SKM-1 treated with dmso at 0.1 percent for 144 hours (cell line): Measurements from ENCODE around the gene ZCCHC18.

Experiments used
- DNase-seq: peaks from one replicate; lab custom pipeline; 2025; ENCODE audit not compliant: unreplicated experiment; lab: John Stamatoyannopoulos, UW

Gene ZCCHC18

GRCh38 chrX:104130808-104131207 lies 18.5 kb downstream of the ZCCHC18 start:
- DNase-seq, result no peak

- no peak for DNase-seq
These were observed 22.4 kb downstream of the ZCCHC18 start for GRCh38 chrX:104134583-104135261.

DNA sequence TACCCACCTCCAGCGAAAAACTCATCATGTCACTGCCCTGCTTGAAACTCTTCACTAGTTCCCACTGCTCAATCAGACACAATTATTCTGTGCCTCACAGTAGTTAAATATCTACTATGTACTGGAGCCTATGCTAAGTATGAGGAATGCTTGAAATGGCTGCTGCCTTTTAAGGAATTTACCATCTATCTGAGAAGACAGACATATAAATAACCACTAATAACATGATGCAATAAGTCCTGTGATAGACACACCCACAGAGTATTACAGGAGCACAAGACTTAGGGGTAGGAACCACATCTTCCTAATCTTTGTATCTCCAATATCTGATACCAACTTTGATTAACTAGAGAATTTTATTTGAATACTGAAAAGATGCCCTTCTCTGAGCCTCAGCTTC lies 23.4 kb downstream of the ZCCHC18 start:
- no peak for DNase-seq

GRCh38 chrX:104136241-104137019 lies 24.1 kb downstream of the ZCCHC18 start:
- DNase-seq, result peak; percentile 47

DNA sequence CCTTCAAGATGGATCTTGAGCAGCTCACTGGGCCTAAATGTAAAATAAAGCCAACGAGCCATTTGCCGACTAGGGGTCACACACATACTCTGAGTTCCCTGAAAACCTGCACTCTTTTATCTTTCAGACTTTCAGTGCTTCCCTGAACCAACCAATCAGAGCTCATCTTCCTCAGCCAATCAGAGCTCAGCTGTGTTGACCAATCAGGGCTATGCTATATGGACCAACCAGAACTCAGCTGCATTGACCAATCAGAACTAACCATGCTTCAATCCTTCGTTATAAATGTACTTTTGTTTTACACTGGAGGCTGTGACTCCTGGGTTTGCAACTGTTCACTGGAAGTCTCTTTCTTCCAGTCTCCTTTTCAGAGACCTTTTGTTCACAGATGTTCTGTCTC lies 25.2 kb downstream of the ZCCHC18 start:
- DNase-seq, result no peak

DNA sequence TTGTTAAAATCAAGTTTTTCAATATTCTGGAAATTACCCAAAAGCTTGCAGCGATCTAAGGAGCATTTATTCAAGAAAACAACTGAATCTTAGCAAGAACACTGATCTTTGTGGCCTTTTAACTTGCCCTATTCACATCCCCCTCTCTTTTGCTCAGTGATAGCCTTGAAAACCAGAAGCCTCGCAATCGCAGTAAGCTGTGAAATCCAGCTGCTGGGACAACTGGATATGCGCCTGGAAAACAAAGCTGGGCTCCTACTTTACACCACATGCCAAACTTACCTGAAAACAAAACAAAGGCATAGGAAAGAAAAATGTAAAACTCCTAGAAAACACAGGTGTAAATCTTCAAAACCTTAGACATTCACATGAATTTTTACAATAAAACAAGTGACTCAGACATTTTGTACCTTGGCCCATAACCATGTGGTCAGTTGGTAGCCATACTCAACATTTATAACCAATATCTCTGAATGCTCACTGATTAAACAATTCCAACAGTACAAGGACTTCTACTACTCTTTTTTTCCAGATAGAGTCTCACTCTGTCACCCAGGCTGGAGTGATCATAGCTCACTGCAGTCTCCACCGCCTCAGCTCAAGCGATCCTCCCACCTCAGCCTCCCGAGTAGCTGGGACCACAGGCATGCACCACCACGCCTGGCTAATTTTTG lies 28.9 kb downstream of the ZCCHC18 start:
- DNase-seq, result no peak

- no peak for DNase-seq
These were observed 38.7 kb downstream of the ZCCHC18 start for GRCh38 chrX:104151037-104151436.

DNA sequence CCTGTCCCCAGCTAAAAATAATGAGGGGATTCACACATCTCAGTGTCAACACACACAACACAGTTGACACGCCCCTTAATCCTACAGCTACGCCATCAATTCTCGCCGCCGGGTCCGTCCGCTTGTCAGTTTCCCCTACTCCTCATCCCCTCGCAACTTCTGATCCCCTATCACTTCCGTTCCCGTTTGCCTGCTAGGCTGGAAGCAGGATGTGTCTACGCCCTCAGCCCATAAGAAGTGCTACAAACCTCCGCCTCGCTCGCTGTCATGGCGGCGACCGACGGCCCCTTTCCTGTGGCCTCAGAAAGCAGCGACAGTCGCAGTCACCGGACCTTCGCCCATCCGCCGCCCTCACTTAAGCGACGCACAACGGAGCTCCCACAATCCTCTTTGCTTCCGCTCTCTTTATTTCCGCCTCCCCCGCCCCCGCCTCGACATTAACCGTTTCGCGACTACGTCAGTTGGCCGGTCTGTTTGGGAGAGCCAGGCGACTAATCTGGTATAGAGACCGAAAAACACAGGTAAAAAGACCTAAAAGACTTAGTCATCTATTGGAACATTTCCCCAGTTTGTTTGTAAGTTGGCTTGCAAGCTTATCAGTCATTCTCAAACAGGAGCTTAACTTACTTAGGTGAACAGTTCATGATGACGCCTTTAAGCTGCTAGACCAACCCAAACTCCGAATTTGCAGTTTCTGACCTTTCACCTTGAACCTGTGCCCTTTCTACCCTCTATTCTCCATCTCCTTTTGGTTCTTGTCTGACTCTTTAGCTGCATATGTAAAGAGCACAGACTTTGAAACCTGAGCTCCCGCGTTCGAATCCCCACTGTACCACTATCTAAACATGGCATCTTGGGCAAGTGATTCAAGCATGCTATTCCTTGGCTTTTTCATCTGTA lies 44.6 kb downstream of the ZCCHC18 start, which contains the start of gene SLC25A53:
SLC25A53 (minus strand) TSS at position 380 of the 900 bp plus-strand sequence. CDS start 51,752 bp downstream, outside the sequence.
- DNase-seq, result peak; percentile 77
